HG03159 (cell line): ENCODE measurements around the gene CXorf49B.

ENCODE experiments used
- ATAC-seq: cut with Tn5 transposase; IDR thresholded peaks from one replicate; pipeline ENCODE4 v1.9.1; 2021; ENCODE audit warnings: mild to moderate bottlenecking, moderate library complexity; ENCODE audit not compliant: unreplicated experiment

Gene CXorf49B

DNA sequence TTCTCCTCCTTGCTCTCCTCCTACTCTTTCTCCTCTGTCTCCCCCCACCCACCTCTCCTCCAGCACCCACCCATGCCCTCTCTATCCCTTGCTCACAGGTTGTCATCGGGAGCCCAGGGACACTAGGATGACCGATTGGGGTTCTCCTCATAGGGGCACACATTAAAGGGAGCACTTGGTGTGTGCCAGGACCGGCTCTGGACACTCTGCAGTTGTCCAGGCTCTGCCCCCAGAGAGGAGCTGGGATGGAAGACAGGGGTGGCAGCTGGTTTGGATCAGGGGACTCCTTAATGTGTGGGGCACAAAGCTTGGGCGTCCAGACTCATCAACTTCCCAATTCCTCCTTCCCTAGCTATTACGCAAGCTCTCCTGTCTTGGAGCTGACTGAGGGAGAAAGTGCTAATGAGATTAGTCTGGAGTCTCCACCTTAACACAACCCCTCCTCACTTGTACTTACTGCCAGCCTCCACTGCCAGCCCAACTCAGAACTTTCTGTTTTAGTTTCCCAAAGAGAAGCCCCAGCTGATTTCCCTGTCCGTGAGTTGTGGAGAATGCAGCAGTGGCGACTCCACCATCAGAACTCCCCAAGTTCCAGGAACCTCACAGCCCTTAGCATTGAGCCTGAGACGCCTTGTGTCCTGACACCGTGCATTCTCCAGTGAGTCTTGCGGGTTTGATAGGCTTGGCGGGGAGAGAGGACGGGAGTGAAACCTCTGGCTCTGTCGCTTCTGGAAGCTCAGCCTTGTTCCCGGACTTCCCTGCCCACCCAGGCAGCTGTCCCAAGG lies 52.2 kb downstream of the CXorf49B start:
- ATAC-seq, result no peak

DNA sequence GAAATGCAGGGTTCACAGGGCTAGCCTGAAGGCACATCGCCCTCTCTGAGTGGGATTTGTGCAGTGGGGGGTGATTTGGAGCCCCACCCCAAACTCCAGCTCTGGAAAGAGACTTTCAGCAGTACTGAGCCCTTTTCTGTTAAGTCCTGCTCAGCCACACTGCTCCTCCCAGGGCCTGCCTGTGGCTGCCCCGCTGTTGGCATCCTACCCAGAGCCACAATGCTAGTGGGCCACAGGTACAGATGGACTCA lies 52.7 kb downstream of the CXorf49B start:
- no peak for ATAC-seq
